ENCODE measurements around the gene PBX1. TPM values are rescaled to one million over a fixed set of nuclear protein-coding genes. Genes with fewer than 3 reads are reported as not detected.

PBX1 gene
- total and polyA plus RNA-seq, 2 donors from 2014 or later: 14.9 to 91.5 TPM

- Histone ChIP-seq H3K9me3 (ENCODE audit: control insufficient read depth in 2 of 3, insufficient read depth in 1 of 3, low read length in 3 of 3) (no peaks in the 10 kb centered on the region), H3K9ac (ENCODE audit: low read length in 3 of 3) (no peak overlapping the region), H3K27me3 (ENCODE audit: control insufficient read depth, insufficient read depth, low read length) (no peaks in the 10 kb centered on the region), H3K4me1 (ENCODE audit: control insufficient read depth in 2 of 3, insufficient read depth in 2 of 3, low read depth in 1 of 3, low read length in 3 of 3) (peaks cover 0 to 13% (median 7%) of the 10 kb centered on the region in 3 donors), H3K27ac (ENCODE audit: low read depth in 2 of 2, low read length in 2 of 2) (no peak overlapping the region), H3K4me3 (ENCODE audit: low read length in 3 of 3) (no peak overlapping the region), H3K36me3 (ENCODE audit: control insufficient read depth in 2 of 3, insufficient read depth in 3 of 3, low read length in 3 of 3) (no peaks in the 10 kb centered on the region)
- no peak for DNase-seq
- no peak for FAIRE-seq
- intact Hi-C loops (cut with DNase I): no loop called here
- TF ChIP-seq CTCF (IDR thresholded peaks at IDR 0.05; ENCODE audit: borderline replicate concordance, extremely low read depth, insufficient read depth): no peak
These were observed 205.3 kb downstream of the PBX1 start for GRCh38 chr1:164764333-164764732.

GRCh38 chr1:164765557-164765956 is 206.6 kb downstream of the PBX1 start:
- H3K4me3 ChIP-seq (ENCODE audit: low read length in 3 of 3): no peak overlapping the region
- intact Hi-C loops (cut with DNase I): no loop called here
- no peak overlapping the region for H3K9ac ChIP-seq (ENCODE audit: low read length in 3 of 3)
- TF ChIP-seq CTCF (IDR thresholded peaks at IDR 0.05; ENCODE audit: borderline replicate concordance, extremely low read depth, insufficient read depth): no peak
- peaks cover 0 to 10% (median 7%) of the 10 kb centered on the region in 3 donors for H3K4me1 ChIP-seq (ENCODE audit: control insufficient read depth in 2 of 3, insufficient read depth in 2 of 3, low read depth in 1 of 3, low read length in 3 of 3)
- FAIRE-seq (no peak), DNase-seq (no peak)
- no peaks in the 10 kb centered on the region for H3K27me3 ChIP-seq (ENCODE audit: control insufficient read depth, insufficient read depth, low read length)
- H3K9me3 ChIP-seq (ENCODE audit: control insufficient read depth in 2 of 3, insufficient read depth in 1 of 3, low read length in 3 of 3): no peaks in the 10 kb centered on the region
- H3K27ac ChIP-seq (ENCODE audit: low read depth in 2 of 2, low read length in 2 of 2): no peak overlapping the region
- no peaks in the 10 kb centered on the region for H3K36me3 ChIP-seq (ENCODE audit: control insufficient read depth in 2 of 3, insufficient read depth in 3 of 3, low read length in 3 of 3)

GRCh38 chr1:164765992-164766720 is 207.2 kb downstream of the PBX1 start:
- FAIRE-seq: no peak

More at GRCh38 chr1:164765992-164766720, 207.2 kb downstream of the PBX1 start:
- H3K9me3 ChIP-seq (ENCODE audit: control insufficient read depth in 2 of 3, insufficient read depth in 1 of 3, low read length in 3 of 3): no peaks in the 10 kb centered on the region
- H3K27me3 ChIP-seq (ENCODE audit: control insufficient read depth, insufficient read depth, low read length): no peaks in the 10 kb centered on the region
- H3K4me3 ChIP-seq (ENCODE audit: low read length in 3 of 3): no peak overlapping the region
- peaks cover 2 to 16% (median 8%) of the 10 kb centered on the region in 3 donors for H3K4me1 ChIP-seq (ENCODE audit: control insufficient read depth in 2 of 3, insufficient read depth in 2 of 3, low read depth in 1 of 3, low read length in 3 of 3)
- no peak overlapping the region for H3K27ac ChIP-seq (ENCODE audit: low read depth in 2 of 2, low read length in 2 of 2)
- no peak for TF ChIP-seq CTCF (IDR thresholded peaks at IDR 0.05; ENCODE audit: borderline replicate concordance, extremely low read depth, insufficient read depth)
- H3K9ac ChIP-seq (ENCODE audit: low read length in 3 of 3): no peak overlapping the region
- peak in 1 of 5 donors; percentile 69 for DNase-seq
- H3K36me3 ChIP-seq (ENCODE audit: control insufficient read depth in 2 of 3, insufficient read depth in 3 of 3, low read length in 3 of 3): no peaks in the 10 kb centered on the region
- intact Hi-C loops (cut with DNase I): no loop called here

All from kidney (tissue), 14 donors.